Measurements from ENCODE around the gene CHD3. TPM values are rescaled to one million over a fixed set of nuclear protein-coding genes. Genes with fewer than 3 reads are reported as not detected.

CHD3 gene
- total RNA-seq, 2 donors from 2014 or later, result 80.6 to 171 TPM

DNA sequence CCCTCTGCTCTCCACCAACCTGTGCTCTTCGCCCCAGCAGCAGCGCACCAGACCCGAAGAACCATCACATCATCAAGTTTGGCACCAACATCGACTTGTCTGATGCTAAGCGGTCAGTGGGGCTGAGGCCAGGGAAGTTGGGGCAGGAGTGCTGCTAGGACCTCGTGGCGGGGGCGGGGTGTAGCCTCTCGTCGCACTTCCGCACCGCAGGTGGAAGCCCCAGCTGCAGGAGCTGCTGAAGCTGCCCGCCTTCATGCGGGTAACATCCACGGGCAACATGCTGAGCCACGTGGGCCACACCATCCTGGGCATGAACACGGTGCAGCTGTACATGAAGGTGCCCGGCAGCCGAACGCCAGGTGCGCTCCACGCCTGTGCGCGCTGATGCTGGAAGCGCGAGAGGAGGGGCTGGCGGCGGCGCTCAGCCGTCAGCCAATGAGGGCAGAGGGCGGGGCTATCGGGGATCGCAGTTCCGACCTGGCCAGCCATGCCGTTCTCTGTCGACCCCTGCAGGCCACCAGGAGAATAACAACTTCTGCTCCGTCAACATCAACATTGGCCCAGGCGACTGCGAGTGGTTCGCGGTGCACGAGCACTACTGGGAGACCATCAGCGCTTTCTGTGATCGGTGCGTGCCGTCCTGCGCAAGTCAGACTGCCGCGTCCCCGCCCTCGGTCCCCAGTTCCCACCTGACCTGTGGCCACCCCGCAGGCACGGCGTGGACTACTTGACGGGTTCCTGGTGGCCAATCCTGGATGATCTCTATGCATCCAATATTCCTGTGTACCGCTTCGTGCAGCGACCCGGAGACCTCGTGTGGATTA is 36.9 kb upstream of the CHD3 start:
- Histone ChIP-seq H3K36me3 (peaks cover 42% of the 10 kb centered on the region), H3K27ac (no peak overlapping the region), H3K9me3 (no peaks in the 10 kb centered on the region), H3K4me1 (ENCODE audit: control insufficient read depth in 1 of 2, low read depth in 2 of 2) (peaks cover 15 to 25% of the 10 kb centered on the region in 2 donors), H3K27me3 (replicated peaks; ENCODE audit: insufficient read depth) (no peaks in the 10 kb centered on the region), H3K4me3 (peak overlapping the region; percentile 58)
- DNase-seq (ENCODE audit: low spot score) (no peak), ATAC-seq (ENCODE audit: insufficient number of reproducible peaks, low FRiP score, low read depth) (peak; percentile 26)
- TF ChIP-seq, protein P1, sequence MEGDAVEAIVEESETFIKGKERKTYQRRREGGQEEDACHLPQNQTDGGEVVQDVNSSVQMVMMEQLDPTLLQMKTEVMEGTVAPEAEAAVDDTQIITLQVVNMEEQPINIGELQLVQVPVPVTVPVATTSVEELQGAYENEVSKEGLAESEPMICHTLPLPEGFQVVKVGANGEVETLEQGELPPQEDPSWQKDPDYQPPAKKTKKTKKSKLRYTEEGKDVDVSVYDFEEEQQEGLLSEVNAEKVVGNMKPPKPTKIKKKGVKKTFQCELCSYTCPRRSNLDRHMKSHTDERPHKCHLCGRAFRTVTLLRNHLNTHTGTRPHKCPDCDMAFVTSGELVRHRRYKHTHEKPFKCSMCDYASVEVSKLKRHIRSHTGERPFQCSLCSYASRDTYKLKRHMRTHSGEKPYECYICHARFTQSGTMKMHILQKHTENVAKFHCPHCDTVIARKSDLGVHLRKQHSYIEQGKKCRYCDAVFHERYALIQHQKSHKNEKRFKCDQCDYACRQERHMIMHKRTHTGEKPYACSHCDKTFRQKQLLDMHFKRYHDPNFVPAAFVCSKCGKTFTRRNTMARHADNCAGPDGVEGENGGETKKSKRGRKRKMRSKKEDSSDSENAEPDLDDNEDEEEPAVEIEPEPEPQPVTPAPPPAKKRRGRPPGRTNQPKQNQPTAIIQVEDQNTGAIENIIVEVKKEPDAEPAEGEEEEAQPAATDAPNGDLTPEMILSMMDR (IDR thresholded peaks at IDR 0.05), result peak; percentile 99

DNA sequence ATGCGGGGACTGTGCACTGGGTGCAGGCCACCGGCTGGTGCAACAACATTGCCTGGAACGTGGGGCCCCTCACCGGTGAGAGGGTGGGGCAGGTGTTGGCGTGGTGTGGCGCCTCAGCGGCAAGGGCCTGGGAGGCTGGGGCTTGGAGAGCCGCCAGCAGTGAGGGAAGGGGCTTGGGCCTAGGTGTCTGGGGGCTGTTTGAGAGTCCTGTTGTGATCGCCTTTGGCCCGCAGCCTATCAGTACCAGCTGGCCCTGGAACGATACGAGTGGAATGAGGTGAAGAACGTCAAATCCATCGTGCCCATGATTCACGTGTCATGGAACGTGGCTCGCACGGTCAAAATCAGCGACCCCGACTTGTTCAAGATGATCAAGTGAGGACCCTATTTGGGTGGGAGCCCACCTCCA is 36.3 kb upstream of the CHD3 start:
- Histone ChIP-seq H3K9me3 (no peaks in the 10 kb centered on the region), H3K4me1 (ENCODE audit: control insufficient read depth in 1 of 2, low read depth in 2 of 2) (peaks cover 15 to 26% of the 10 kb centered on the region in 2 donors), H3K27ac (no peak overlapping the region), H3K36me3 (peaks cover 37% of the 10 kb centered on the region), H3K27me3 (replicated peaks; ENCODE audit: insufficient read depth) (no peaks in the 10 kb centered on the region), H3K4me3 (no peak overlapping the region)
- no peak for ATAC-seq (ENCODE audit: insufficient number of reproducible peaks, low FRiP score, low read depth)
- no peak for DNase-seq (ENCODE audit: low spot score)
- TF ChIP-seq, protein P1 (IDR thresholded peaks at IDR 0.05), result no peak

- H3K9me3 ChIP-seq, result no peaks in the 10 kb centered on the region
- no peaks in the 10 kb centered on the region for H3K27me3 ChIP-seq (replicated peaks; ENCODE audit: insufficient read depth)
- peaks cover 15 to 27% of the 10 kb centered on the region in 2 donors for H3K4me1 ChIP-seq (ENCODE audit: control insufficient read depth in 1 of 2, low read depth in 2 of 2)
- no peak overlapping the region for H3K27ac ChIP-seq
- H3K4me3 ChIP-seq, result no peak overlapping the region
- ATAC-seq (ENCODE audit: insufficient number of reproducible peaks, low FRiP score, low read depth) (no peak), DNase-seq (ENCODE audit: low spot score) (no peak)
- TF ChIP-seq, protein P1 (IDR thresholded peaks at IDR 0.05), result no peak
- peaks cover 31% of the 10 kb centered on the region for H3K36me3 ChIP-seq
Observed at GRCh38 chr17:7852919-7853690, 35.5 kb upstream of the CHD3 start.

- ATAC-seq (ENCODE audit: insufficient number of reproducible peaks, low FRiP score, low read depth) (no peak), DNase-seq (ENCODE audit: low spot score) (no peak)
- Histone ChIP-seq H3K9me3 (no peaks in the 10 kb centered on the region), H3K36me3 (peaks cover 26% of the 10 kb centered on the region), H3K4me1 (ENCODE audit: control insufficient read depth in 1 of 2, low read depth in 2 of 2) (peaks cover 20 to 32% of the 10 kb centered on the region in 2 donors), H3K27ac (no peak overlapping the region), H3K4me3 (no peak overlapping the region), H3K27me3 (replicated peaks; ENCODE audit: insufficient read depth) (no peaks in the 10 kb centered on the region)
- TF ChIP-seq, protein P1 (IDR thresholded peaks at IDR 0.05), result no peak
Observed at GRCh38 chr17:7853691-7854038, 34.9 kb upstream of the CHD3 start.

DNA sequence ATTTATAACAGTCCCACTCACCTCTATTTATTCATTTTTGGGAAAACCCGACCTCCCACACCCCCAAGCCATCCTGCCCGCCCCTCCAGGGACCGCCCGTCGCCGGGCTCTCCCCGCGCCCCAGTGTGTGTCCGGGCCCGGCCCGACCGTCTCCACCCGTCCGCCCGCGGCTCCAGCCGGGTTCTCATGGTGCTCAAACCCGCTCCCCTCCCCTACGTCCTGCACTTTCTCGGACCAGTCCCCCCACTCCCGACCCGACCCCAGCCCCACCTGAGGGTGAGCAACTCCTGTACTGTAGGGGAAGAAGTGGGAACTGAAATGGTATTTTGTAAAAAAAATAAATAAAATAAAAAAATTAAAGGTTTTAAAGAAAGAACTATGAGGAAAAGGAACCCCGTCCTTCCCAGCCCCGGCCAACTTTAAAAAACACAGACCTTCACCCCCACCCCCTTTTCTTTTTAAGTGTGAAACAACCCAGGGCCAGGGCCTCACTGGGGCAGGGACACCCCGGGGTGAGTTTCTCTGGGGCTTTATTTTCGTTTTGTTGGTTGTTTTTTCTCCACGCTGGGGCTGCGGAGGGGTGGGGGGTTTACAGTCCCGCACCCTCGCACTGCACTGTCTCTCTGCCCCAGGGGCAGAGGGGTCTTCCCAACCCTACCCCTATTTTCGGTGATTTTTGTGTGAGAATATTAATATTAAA is 34.4 kb upstream of the CHD3 start:
- no peaks in the 10 kb centered on the region for H3K9me3 ChIP-seq
- ATAC-seq (ENCODE audit: insufficient number of reproducible peaks, low FRiP score, low read depth), result no peak
- TF ChIP-seq, protein P1 (IDR thresholded peaks at IDR 0.05), result no peak
- peaks cover 21% of the 10 kb centered on the region for H3K36me3 ChIP-seq
- no peak overlapping the region for H3K27ac ChIP-seq
- DNase-seq (ENCODE audit: low spot score), result no peak
- H3K4me1 ChIP-seq (ENCODE audit: control insufficient read depth in 1 of 2, low read depth in 2 of 2), result peaks cover 21 to 38% of the 10 kb centered on the region in 2 donors
- no peak overlapping the region for H3K4me3 ChIP-seq
- H3K27me3 ChIP-seq (replicated peaks; ENCODE audit: insufficient read depth), result no peaks in the 10 kb centered on the region
